ENCODE data around the gene NUDT16.
A peak's percentile ranks its signal among the peaks of the same experiment; 100 is the strongest.

DNA sequence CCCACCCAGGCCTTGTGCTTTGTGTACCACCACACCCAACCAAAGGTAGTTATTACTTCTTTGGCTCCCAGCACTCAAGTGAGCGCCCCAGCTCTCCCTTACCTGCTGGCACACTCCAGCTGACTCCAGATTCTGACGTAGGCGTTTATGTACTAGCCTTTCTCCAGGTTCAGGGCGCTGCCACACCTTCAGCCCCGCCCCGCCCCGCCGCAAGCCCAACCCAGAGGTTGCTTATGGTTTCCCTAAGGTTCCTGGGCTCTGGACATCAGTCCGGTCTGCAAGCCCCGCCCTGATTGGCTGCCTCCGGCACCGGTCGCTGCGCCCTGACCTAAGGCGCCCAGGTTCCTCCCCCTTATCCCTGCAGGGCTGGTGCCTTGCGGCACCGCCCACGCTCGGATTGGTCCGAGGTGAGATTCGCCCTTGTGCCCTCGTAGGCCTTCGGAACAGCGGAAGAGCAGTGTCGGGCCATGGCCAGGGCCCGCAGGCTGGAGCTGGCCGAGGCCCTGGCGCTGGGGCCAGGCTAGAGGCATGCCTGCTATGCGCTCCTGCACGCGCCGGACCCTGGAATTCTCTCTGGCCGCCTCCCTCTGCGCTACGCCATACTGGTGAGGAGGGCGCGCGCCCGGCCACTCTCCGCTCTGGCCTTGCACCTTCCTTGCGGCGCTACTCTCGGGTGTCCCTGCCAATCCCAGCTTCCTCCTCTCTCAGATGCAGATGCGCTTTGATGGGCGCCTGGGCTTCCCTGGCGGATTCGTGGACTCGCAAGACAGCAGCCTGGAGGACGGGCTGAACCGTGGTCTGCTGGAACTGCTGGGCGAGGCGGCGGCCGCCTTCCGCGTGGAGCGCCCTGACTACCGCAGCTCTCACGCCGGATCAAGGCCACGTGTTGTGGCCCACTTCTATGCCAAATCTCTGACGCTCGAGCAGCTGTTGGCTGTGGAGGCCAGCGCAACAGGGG lies 19.8 kb upstream of the NUDT16 start:
- TF ChIP-seq, protein P1, sequence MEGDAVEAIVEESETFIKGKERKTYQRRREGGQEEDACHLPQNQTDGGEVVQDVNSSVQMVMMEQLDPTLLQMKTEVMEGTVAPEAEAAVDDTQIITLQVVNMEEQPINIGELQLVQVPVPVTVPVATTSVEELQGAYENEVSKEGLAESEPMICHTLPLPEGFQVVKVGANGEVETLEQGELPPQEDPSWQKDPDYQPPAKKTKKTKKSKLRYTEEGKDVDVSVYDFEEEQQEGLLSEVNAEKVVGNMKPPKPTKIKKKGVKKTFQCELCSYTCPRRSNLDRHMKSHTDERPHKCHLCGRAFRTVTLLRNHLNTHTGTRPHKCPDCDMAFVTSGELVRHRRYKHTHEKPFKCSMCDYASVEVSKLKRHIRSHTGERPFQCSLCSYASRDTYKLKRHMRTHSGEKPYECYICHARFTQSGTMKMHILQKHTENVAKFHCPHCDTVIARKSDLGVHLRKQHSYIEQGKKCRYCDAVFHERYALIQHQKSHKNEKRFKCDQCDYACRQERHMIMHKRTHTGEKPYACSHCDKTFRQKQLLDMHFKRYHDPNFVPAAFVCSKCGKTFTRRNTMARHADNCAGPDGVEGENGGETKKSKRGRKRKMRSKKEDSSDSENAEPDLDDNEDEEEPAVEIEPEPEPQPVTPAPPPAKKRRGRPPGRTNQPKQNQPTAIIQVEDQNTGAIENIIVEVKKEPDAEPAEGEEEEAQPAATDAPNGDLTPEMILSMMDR (conservative IDR thresholded peaks at IDR 0.05), result no peak
- peak; percentile 98 for TF ChIP-seq ZFX (IDR thresholded peaks at IDR 0.05)

All from C4-2B (cell line).